A549 treated with Hydrocortisone at 1 μM for 4 hours (cell line): ENCODE data around the gene ADGRD2. TPM values are rescaled to one million over a fixed set of nuclear protein-coding genes. Genes with fewer than 3 reads are reported as not detected.

Experiments
- total RNA-seq: library from RNA; stranded (reverse); fragments of 200-300 nt; extraction: Qiagen RNA extraction; gene quantifications from 5 replicates; pipeline ENCODE4 v1.2.3, GENCODE V29; 2022

ADGRD2 gene
- total RNA-seq: not detected in 5 replicates

GRCh38 chr9:124450241-124450924, at the start of gene ADGRD2:
TSS of gene ADGRD2 (plus strand) at chr9:124450451. CDS start at chr9:124451667, 1,216 bp downstream.

GRCh38 chr9:124415102-124415851, 35.0 kb upstream of the ADGRD2 start, which contains the start of gene PSMB7:
TSS of gene PSMB7 (minus strand) at chr9:124415442. CDS start at chr9:124415425, 17 bp downstream.

GRCh38 chr9:124506931-124507879, 57.0 kb downstream of the ADGRD2 start, which contains the start of gene NR5A1:
TSS of gene NR5A1 (minus strand) at chr9:124507399. CDS start at chr9:124503395, 4,004 bp downstream.

Other genes with a start within 250 kb of the ADGRD2 start
- gene NEK6, start 192.5 kb upstream of the ADGRD2 start, total RNA-seq: 54.7 to 71.7 TPM (median 67.6 TPM) in 5 replicates
- 305 to 327 TPM (median 321 TPM) in 5 replicates for gene PSMB7, start 35.0 kb upstream of the ADGRD2 start, total RNA-seq
- gene NR5A1, start 56.9 kb downstream of the ADGRD2 start, total RNA-seq: 0.05 to 0.10 TPM (median 0.07 TPM) in 4 of 5 replicates, not detected in the other